Epithelial cell of proximal tubule (primary cell): Measurements from ENCODE around the gene PLCD3. TPM values are rescaled to one million over a fixed set of nuclear protein-coding genes. Genes with fewer than 3 reads are reported as not detected.

Experiments used
- DNase-seq: peaks from one replicate; pipeline ENCODE4 v3.0.0-alpha.2; 2011; ENCODE audit warnings: low read depth
- H3K4me3 ChIP-seq: 2 replicates; pipeline ENCODE4 v1.5.1; 2011; ENCODE audit warnings: low read depth, mild to moderate bottlenecking, low read length
- total RNA-seq: library from RNA; depleted of rRNA; stranded (reverse); fragments of >200 nt; gene quantifications from 2 replicates; pipeline ENCODE4 v1.2.3, GENCODE V29; 2015
- TF ChIP-seq, protein P1 (sequence below): conservative IDR thresholded peaks from 2 replicates; pipeline ENCODE4 v1.5.1; 2012; ENCODE audit warnings: low read depth, mild to moderate bottlenecking, low read length

Gene PLCD3
- total RNA-seq, 1 donor from 2014 or later: 107 TPM

GRCh38 chr17:45110676-45111611 lies 21.4 kb downstream of the PLCD3 start:
- TF ChIP-seq, protein P1, sequence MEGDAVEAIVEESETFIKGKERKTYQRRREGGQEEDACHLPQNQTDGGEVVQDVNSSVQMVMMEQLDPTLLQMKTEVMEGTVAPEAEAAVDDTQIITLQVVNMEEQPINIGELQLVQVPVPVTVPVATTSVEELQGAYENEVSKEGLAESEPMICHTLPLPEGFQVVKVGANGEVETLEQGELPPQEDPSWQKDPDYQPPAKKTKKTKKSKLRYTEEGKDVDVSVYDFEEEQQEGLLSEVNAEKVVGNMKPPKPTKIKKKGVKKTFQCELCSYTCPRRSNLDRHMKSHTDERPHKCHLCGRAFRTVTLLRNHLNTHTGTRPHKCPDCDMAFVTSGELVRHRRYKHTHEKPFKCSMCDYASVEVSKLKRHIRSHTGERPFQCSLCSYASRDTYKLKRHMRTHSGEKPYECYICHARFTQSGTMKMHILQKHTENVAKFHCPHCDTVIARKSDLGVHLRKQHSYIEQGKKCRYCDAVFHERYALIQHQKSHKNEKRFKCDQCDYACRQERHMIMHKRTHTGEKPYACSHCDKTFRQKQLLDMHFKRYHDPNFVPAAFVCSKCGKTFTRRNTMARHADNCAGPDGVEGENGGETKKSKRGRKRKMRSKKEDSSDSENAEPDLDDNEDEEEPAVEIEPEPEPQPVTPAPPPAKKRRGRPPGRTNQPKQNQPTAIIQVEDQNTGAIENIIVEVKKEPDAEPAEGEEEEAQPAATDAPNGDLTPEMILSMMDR: peak; percentile 1
- DNase-seq: no peak
- no peak overlapping the region for H3K4me3 ChIP-seq

DNA sequence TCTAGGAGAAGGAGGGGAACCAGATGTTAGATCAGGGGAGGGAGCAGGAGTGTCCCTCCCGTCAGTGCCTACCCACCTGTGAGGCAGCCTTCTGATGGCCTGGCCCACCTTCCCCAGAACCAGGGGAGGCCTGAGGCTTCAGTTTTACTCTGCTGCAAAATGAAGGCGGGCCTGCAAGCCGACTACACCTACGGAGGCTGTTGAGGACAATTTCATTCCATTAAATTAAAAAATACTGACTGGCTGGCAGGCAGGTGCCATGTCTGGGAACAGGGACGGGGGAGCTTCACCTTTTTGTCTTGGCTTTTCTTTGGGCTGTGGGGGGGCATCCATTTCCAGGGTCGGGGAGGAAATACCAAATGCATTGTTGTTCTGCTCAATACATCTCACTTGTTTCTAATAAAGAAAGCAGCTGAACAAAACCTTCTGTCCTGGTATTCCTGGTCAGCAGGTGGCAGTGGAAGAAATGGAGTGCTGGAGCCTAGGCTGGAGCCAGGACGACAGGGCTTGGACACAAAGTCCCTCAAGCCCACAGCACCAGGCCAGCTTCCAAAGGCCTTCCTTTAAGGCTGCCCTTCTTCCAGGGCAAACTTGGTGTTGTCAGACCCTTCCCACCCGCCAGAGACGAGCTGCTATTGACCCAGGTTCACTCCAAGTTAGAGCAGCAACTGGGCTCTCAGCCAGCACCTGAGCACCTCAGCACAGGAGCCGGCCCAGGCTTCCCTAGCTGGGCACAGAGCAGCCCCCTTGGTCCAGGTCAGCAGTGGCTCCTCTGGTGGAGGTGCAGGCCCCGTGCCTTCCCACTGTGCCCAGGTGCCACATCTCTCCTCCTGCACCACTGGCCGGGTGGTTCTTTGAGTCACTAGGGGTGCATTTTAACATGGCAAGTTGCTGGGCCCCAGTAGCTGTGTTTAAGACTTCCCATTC lies 23.5 kb downstream of the PLCD3 start:
- no peak for DNase-seq
- TF ChIP-seq, protein P1: peak; percentile 40

GRCh38 chr17:45108051-45108450 lies 24.3 kb downstream of the PLCD3 start:
- DNase-seq: no peak
- TF ChIP-seq, protein P1: no peak
- H3K4me3 ChIP-seq: no peak overlapping the region

More for the DNA sequence above, 23.5 kb downstream of the PLCD3 start:
- no peak overlapping the region for H3K4me3 ChIP-seq

DNA sequence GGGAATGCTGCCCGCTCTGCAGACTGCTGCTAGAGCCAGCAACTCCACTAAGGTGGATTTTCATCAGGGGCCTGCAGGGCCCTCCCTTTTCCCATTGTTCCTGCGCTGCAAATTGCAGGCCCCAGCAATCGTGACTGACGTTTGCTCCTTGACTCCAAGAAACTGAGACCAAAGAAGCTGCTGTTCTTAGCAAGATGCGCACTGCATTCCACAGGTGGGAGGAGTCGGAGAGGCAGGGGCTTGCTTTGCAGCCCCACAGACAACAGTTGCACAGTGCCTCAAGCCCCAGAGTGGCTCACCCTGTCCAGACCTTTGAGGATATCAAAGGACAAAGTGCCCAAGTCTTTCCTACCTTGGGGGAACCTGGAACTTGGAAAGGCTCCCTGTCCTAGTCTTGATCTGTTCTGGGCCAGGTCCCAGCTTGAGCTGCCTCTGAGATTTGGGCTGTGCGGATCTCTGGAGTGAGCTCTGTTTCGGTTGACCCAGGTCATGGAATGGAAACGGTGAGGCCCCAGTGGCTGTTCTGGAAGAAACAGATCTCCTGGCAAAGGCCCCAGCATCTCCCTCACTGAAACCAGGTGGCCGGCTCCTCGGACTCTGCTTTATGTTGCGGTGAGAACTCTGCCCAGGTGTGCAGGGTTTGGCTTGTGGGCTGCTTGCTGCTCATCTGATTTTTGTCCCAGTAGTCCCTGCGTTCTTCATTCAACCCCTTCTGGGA lies 24.9 kb downstream of the PLCD3 start:
- H3K4me3 ChIP-seq: no peak overlapping the region
- TF ChIP-seq, protein P1: no peak
- DNase-seq: no peak

DNA sequence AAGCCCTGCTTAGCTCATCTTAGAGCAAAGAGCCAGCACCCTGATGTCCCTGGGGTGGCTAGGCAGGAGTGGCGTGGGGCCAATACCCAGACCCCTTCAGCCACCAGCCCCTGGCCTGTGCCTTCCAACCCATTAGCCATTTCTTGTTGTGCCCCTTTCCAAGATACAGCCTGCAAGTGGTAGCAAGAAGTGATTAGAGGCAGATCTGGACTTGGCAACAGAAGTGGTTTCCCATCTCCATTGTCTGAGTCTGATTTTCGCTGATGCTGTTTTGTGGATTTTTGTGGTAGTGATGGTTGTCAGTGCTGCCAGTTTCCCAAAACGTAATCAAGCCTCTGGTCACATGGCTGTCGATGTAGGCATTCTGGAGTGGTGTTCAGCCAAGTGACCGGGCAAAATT lies 25.7 kb downstream of the PLCD3 start:
- TF ChIP-seq, protein P1: no peak
- no peak for DNase-seq
- no peak overlapping the region for H3K4me3 ChIP-seq

- TF ChIP-seq, protein P1: no peak
Measured at GRCh38 chr17:45106096-45106495, 26.2 kb downstream of the PLCD3 start.

More at GRCh38 chr17:45106096-45106495, 26.2 kb downstream of the PLCD3 start:
- no peak for DNase-seq
- no peak overlapping the region for H3K4me3 ChIP-seq
